Prostate gland (tissue), 2 donors: Measurements from ENCODE around the gene GPRIN3.

Source experiments
- CTCF ChIP-seq, 4 experiments: fragments of 200-600 bp in 2 of 4; fragments of 450-650 bp in 2 of 4; sonication (generic) in 2 of 4; IDR thresholded peaks; 1 replicate in 3 of 4; 2 replicates in 1 of 4; pipeline ENCODE4 v1.5.1; 2016 to 2019; ENCODE audit warnings: antibody characterized with exemption in 4 of 4, mild to moderate bottlenecking in 2 of 4, moderate library complexity in 2 of 4
- POLR2A ChIP-seq: fragments of 450-650 bp; IDR thresholded peaks from one replicate; pipeline ENCODE4 v1.6.1; 2016; ENCODE audit warnings: antibody characterized with exemption, mild to moderate bottlenecking
- POLR2AphosphoS5 ChIP-seq: sonication (generic); formaldehyde crosslinking; IDR thresholded peaks from one replicate; pipeline ENCODE4 v1.6.1; 2017; ENCODE audit warnings: antibody characterized with exemption

- TF ChIP-seq CTCF (IDR thresholded peaks at IDR 0.05) (no peak), POLR2A (no peak), POLR2AphosphoS5 (no peak)
These were observed 12.9 kb downstream of the GPRIN3 start for GRCh38 chr4:89294573-89295269.
